HS-5 (cell line): ENCODE data around the gene CALM1.

Source experiments
- DNase-seq: peaks from one replicate; pipeline ENCODE4 v3.0.0-alpha.2; 2012; ENCODE audit warnings: low read depth

The CALM1 gene

GRCh38 chr14:90396341-90397339 is at the start of gene CALM1:
Gene CALM1 (plus strand): TSS chr14:90397029. CDS start chr14:90397231, 202 bp downstream.
- DNase-seq, result no peak

DNA sequence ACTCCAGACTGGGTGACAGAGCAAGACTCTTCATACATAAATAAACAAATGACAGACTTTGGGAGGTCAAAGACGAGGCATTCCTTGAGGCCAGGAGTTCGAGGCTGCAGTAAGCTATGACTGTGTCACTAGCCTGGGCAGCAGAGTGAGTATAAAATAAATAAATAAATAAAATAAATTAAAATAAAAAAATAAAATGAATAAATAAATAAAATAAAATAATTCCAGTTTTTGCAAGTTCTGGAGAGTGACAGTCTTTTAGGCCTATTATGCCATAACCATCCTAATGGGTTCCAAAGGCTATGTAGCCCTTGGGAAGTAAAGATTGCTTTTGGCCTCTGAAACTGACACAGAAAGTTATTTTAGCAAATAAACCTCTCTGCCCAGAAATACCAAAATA is 48.6 kb upstream of the CALM1 start:
- DNase-seq, result no peak

DNA sequence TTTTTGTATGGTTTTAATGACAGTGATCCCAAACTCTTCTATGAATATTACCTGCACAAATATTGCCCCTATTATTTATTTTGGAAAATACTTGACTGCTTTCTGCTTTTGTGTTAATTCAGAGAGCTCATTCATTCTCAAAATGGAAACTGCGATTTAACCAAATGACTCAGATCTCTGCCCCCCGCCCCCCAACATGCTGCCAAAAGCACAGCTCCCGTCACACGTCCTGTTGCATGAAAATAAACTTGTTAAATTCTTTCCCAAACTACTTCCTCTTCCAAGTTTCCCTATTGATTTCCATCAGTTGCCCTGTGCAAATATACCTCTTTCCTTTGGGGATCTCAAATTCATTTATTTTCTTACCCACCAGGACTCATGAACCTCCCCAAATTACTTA is 47.1 kb upstream of the CALM1 start:
- no peak for DNase-seq

GRCh38 chr14:90354551-90355298 is 42.1 kb upstream of the CALM1 start:
- DNase-seq, result no peak

GRCh38 chr14:90355540-90356518 is 41.0 kb upstream of the CALM1 start:
- no peak for DNase-seq

- no peak for DNase-seq
Observed at GRCh38 chr14:90356925-90357324, 39.9 kb upstream of the CALM1 start.

DNA sequence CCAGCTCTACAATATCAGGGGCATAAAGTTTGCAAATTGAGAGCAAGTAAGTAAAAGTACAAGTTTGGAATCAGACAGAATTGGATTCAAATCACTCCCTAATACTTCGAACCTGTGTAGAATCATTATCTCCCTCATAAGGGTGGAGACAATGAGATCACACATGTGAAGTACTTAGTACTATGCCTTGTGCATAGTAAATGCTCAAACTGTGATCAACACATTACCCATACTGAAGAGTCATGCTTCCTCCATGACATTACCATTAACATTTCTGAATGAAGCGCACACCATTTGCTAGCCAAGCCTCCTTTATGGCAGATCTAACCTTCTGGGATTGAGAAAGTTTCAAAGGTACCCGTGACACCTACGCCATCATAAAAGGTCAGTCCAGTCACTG is 38.5 kb upstream of the CALM1 start:
- DNase-seq, result no peak

- no peak for DNase-seq
Observed at GRCh38 chr14:90361865-90362557, 34.8 kb upstream of the CALM1 start.

DNA sequence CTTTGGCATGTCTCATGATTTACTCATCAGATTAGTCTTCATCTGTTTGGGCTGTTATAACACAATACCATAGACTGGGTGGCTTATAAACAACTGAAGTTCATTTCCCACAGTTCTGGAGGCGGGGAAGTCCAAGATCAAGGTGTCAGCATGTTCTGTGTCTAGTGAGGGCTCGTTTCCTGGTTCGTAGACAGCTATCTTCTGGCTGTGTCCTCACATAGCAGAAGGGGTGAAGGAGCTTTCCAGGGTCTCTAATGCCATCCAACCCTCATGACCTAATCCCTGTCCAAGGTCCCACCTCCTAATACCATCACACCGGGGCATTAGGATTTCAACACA is 34.3 kb upstream of the CALM1 start:
- no peak for DNase-seq

- peak; percentile 31 for DNase-seq
Observed at GRCh38 chr14:90368946-90369721, 27.7 kb upstream of the CALM1 start.

DNA sequence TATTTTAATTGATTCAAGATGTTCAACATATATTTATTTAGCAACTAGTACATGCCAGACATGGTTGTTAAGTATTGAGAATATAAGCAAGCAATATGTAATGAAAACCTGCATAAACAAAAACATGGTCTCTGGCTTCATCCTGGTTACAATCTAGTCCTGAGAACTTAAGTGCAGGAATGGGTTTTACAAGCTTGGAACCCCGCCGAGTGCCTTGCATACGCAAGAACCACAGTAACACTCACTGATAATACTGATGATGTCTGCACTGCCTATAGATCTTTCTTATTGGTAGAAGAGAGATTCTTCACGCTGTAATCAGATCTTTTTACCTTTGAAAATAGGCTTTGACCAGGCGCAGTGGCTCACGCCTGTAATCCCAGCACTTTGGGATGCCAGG is 22.9 kb upstream of the CALM1 start:
- no peak for DNase-seq

- no peak for DNase-seq
Observed at GRCh38 chr14:90374813-90375212, 22.0 kb upstream of the CALM1 start.

GRCh38 chr14:90375934-90376333 is 20.9 kb upstream of the CALM1 start:
- DNase-seq, result no peak

- DNase-seq, result no peak
Observed at GRCh38 chr14:90378249-90378648, 18.6 kb upstream of the CALM1 start.

GRCh38 chr14:90379106-90379505 is 17.7 kb upstream of the CALM1 start:
- DNase-seq, result no peak

DNA sequence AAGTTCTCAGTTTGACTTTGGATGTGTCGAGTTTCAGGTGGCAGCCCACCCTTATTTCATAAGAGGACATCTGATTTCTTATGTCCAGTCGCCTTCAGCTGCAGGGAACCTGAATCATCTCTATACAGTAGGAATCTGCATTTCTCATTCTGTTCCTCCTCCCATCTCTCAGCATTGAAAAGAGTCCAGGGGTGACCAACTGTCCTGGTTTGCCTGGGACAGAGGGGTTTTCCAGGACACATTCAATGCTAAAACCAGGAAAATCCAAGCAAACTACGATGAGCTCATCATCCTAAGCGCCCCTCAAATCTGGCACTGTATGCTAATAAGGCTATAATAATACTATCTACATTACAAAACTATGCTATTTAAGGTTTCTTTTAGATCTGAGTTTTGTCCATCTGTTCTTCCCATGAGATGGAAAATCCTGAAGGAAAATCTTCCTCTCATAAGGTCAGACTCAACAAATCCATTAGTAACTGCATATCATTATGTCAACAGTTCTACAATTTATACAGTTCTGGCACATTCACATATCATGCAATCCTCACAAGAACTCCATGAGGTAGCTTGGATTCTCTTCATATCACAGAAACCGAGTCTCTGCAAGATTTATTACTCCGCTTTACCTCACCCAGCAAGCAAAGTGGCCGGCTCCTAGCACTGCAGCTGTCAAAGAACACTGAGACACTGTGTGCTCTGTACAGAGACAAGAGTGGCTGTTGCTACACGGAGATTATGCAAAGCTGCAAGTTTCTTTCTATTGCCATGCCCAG is 15.6 kb upstream of the CALM1 start:
- no peak for DNase-seq

DNA sequence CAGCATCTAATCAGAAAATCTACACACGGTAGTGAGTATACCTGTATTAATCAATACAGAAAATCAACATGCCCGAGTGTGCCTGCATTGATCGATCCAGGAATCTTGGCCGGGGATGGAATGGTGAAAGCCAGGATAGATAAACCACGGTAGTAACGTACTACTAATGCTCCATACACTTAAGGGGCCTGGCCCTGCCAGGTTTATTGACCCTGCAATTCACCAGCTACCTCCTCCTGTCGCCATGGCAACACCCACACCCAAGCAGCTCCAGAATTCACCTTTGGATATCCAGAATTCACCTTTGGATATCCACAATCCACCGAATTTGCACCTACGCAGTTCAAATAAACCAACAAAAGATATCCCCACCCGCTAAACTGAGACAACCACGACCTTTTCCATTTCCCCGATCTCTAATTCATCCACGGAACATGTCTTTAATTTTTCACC is 14.8 kb upstream of the CALM1 start:
- no peak for DNase-seq

DNA sequence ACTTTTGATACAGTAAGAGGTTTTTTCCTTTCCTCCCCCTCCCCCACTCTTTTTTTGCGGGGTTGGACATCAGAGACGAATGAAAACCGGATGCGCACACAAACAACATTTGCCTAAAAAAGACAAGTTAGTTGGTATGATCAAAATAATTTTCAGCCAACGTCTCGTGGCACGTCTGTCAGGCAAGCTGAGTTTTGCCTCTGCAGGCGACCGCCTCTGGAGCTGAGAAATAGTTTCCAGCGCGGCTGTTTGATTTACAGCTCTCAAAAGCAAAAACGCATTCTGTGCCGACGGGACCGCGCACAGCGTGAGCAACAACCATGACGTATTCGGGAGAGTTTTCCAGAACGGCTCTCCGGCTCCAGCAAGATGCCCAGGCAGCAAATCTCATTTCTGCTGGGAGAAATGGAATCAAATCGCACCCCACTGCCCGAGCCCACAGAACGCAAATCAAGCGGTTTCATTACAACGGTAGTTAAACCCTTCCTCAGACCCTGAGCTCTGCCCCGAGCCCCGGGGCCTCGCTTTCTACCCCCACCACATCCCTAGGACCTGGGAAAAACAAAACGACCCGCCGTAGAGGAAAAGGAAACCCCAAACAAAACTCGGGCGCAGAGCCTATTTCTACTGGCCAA is 14.2 kb upstream of the CALM1 start:
- DNase-seq, result no peak

- DNase-seq, result peak; percentile 93
Observed at GRCh38 chr14:90383126-90383730, 13.6 kb upstream of the CALM1 start.
